HepG2 (cell line): ENCODE results near the gene FETUB. TPM values are rescaled to one million over a fixed set of nuclear protein-coding genes. Genes with fewer than 3 reads are reported as not detected.

Experiments
- AHR ChIP-seq: IDR thresholded peaks from 2 replicates; pipeline ENCODE4 v1.6.1; 2018; ENCODE audit warnings: missing genetic modification reagents, missing compliant biosample characterization
- FOXC1 ChIP-seq: sonication (generic); formaldehyde crosslinking; IDR thresholded peaks from 2 replicates; pipeline ENCODE4 v1.8.0; 2022; ENCODE audit warnings: mild to moderate bottlenecking, missing genetic modification reagents, borderline replicate concordance
- HCFC1 ChIP-seq: fragments of 150-350 bp; IDR thresholded peaks from 2 replicates; pipeline ENCODE4 v1.6.1; 2014; ENCODE audit warnings: low read depth, low read length
- HNRNPUL1 ChIP-seq: fragments of 200-400 bp; formaldehyde crosslinking; IDR thresholded peaks from 2 replicates; pipeline ENCODE4 v1.6.1; 2017; ENCODE audit warnings: low read depth, mild to moderate bottlenecking, low read length, moderate library complexity
- IKZF4 ChIP-seq: sonication (generic); formaldehyde crosslinking; IDR thresholded peaks from 2 replicates; pipeline ENCODE4 v1.5.1; 2020; ENCODE audit warnings: borderline replicate concordance, mild to moderate bottlenecking, low read depth, missing genetic modification reagents; ENCODE audit errors: not compliant biosample characterization
- IKZF5 ChIP-seq: IDR thresholded peaks from 2 replicates; pipeline ENCODE4 v1.6.1; 2018; ENCODE audit warnings: missing genetic modification reagents, mild to moderate bottlenecking, missing compliant biosample characterization
- NFIC ChIP-seq: IDR thresholded peaks from 2 replicates; pipeline ENCODE4 v1.6.1; 2012; ENCODE audit warnings: mild to moderate bottlenecking, low read length, inconsistent platforms
- NR2F2 ChIP-seq: IDR thresholded peaks from 2 replicates; pipeline ENCODE4 v1.6.1; 2012; ENCODE audit warnings: low read depth, inconsistent platforms, borderline replicate concordance
- RBFOX2 ChIP-seq: fragments of 200-400 bp; formaldehyde crosslinking; IDR thresholded peaks from 2 replicates; pipeline ENCODE4 v1.6.1; 2017; ENCODE audit warnings: low read depth, mild to moderate bottlenecking, low read length
- REST ChIP-seq, 2 experiments: IDR thresholded peaks; 2 replicates each; pipeline ENCODE4 v1.6.1; 2011 to 2012; ENCODE audit warnings: low read length in 2 of 2, borderline replicate concordance in 1 of 2, low read depth in 1 of 2, mild to moderate bottlenecking in 1 of 2, moderate library complexity in 1 of 2
- SIX4 ChIP-seq: sonication (generic); formaldehyde crosslinking; IDR thresholded peaks from 2 replicates; pipeline ENCODE4 v1.4.0; 2020; ENCODE audit warnings: missing genetic modification reagents
- SMAD3 ChIP-seq: sonication (generic); formaldehyde crosslinking; IDR thresholded peaks from 2 replicates; pipeline ENCODE4 v1.4.0; 2020; ENCODE audit warnings: missing genetic modification reagents
- TCF7L2 ChIP-seq: IDR thresholded peaks from 2 replicates; pipeline ENCODE4 v1.6.1; 2011; ENCODE audit warnings: mild to moderate bottlenecking, low read depth, low read length, moderate library complexity
- ZC3H13 ChIP-seq: sonication (generic); formaldehyde crosslinking; IDR thresholded peaks from 2 replicates; pipeline ENCODE4 v1.8.1; 2023; ENCODE audit warnings: mild to moderate bottlenecking, missing genetic modification reagents, moderate library complexity
- ZNF121 ChIP-seq: sonication (generic); formaldehyde crosslinking; IDR thresholded peaks from 2 replicates; pipeline ENCODE4 v1.5.0; 2020; ENCODE audit warnings: mild to moderate bottlenecking, missing genetic modification reagents
- ZNF264 ChIP-seq: sonication (generic); formaldehyde crosslinking; IDR thresholded peaks from 2 replicates; pipeline ENCODE4 v1.4.0; 2020; ENCODE audit warnings: missing genetic modification reagents
- ZNF816 ChIP-seq: sonication (generic); formaldehyde crosslinking; IDR thresholded peaks from 2 replicates; pipeline ENCODE4 v1.8.0; 2022; ENCODE audit warnings: missing genetic modification reagents, mild to moderate bottlenecking, borderline replicate concordance
- polyA plus RNA-seq, 8 experiments: library from polyadenylated mRNA; depleted of rRNA in 3 of 8; stranded (reverse) in 7 of 8; unstranded in 1 of 8; fragments of >200 nt; fragmentation: Illumina TruSeq in 4 of 8; extraction: Trizol in 4 of 8; gene quantifications; 2 replicates each; pipeline versions ENCODE4 v1.2.1 to v1.2.3, GENCODE V29; 2011 to 2016; ENCODE audit warnings: low read depth in 4 of 8, missing spikeins in 1 of 8, mixed read lengths in 1 of 8; ENCODE audit not compliant: insufficient read depth in 1 of 8
- total RNA-seq, 5 experiments: library from RNA; depleted of rRNA; stranded (reverse); fragments of >200 nt; fragmentation: Illumina TruSeq; extraction: Trizol; gene quantifications; 2 replicates each; pipeline ENCODE4 v1.2.3, GENCODE V29; 2016; ENCODE audit warnings: low read depth in 1 of 5
- TF ChIP-seq, protein P1 (sequence below): sonication (generic); formaldehyde crosslinking; IDR thresholded peaks from 2 replicates; pipeline ENCODE4 v1.5.1; 2020; ENCODE audit warnings: missing genetic modification reagents, mild to moderate bottlenecking, borderline replicate concordance
- TF ChIP-seq, protein P2 (sequence below): sonication (generic); formaldehyde crosslinking; IDR thresholded peaks from 2 replicates; pipeline ENCODE4 v1.4.0; 2020; ENCODE audit warnings: mild to moderate bottlenecking, missing genetic modification reagents

The FETUB gene
- total and polyA plus RNA-seq, 2 of the 13 experiments (the other 11 are each of a cell fraction or from before 2014, with no cell fraction given), result 2.1 to 4.4 TPM

GRCh38 chr3:186605561-186606545 lies 34.3 kb upstream of the FETUB start (continued):
- TF ChIP-seq, protein P1, sequence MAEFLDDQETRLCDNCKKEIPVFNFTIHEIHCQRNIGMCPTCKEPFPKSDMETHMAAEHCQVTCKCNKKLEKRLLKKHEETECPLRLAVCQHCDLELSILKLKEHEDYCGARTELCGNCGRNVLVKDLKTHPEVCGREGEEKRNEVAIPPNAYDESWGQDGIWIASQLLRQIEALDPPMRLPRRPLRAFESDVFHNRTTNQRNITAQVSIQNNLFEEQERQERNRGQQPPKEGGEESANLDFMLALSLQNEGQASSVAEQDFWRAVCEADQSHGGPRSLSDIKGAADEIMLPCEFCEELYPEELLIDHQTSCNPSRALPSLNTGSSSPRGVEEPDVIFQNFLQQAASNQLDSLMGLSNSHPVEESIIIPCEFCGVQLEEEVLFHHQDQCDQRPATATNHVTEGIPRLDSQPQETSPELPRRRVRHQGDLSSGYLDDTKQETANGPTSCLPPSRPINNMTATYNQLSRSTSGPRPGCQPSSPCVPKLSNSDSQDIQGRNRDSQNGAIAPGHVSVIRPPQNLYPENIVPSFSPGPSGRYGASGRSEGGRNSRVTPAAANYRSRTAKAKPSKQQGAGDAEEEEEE, result no peak
- TF ChIP-seq HCFC1 (no peak), IKZF4 (no peak), ZNF816 (peak; percentile 50; the same call in 1 of the 2 replicates), RBFOX2 (peak; percentile 68), AHR (no peak; the same call in 1 of the 2 replicates), ZNF264 (peak; percentile 65; the same call in 1 of the 2 replicates), REST (IDR thresholded peaks at IDR 0.05; ENCODE audit: borderline replicate concordance in 1 of 2, low read depth in 1 of 2, low read length in 2 of 2) (0 out of 4 replicates have a peak, but pooled peaks of 1 of the 2 experiments have one; percentile 28), NR2F2 (peak; percentile 79; the same call in 1 of the 2 replicates), SIX4 (CRISPR knock-in tag) (peak; percentile 64; the same call in 1 of the 2 replicates), FOXC1 (peak; percentile 24; the same call in 1 of the 2 replicates), TCF7L2 (peak; percentile 69), IKZF5 (CRISPR knock-in tag) (peak; percentile 39), NFIC (peak; percentile 96), ZC3H13 (no peak), ZNF121 (peak; percentile 28; the same call in 1 of the 2 replicates), SMAD3 (CRISPR knock-in tag) (peak; percentile 45; the same call in 1 of the 2 replicates), HNRNPUL1 (peak; percentile 93)
- TF ChIP-seq, protein P2, sequence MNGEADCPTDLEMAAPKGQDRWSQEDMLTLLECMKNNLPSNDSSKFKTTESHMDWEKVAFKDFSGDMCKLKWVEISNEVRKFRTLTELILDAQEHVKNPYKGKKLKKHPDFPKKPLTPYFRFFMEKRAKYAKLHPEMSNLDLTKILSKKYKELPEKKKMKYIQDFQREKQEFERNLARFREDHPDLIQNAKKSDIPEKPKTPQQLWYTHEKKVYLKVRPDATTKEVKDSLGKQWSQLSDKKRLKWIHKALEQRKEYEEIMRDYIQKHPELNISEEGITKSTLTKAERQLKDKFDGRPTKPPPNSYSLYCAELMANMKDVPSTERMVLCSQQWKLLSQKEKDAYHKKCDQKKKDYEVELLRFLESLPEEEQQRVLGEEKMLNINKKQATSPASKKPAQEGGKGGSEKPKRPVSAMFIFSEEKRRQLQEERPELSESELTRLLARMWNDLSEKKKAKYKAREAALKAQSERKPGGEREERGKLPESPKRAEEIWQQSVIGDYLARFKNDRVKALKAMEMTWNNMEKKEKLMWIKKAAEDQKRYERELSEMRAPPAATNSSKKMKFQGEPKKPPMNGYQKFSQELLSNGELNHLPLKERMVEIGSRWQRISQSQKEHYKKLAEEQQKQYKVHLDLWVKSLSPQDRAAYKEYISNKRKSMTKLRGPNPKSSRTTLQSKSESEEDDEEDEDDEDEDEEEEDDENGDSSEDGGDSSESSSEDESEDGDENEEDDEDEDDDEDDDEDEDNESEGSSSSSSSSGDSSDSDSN, result no peak
